ENCODE results near the gene SCRG1.

- TF ChIP-seq ARNT (IDR thresholded peaks at IDR 0.05): no peak
- TF ChIP-seq SP1 (IDR thresholded peaks at IDR 0.05): no peak
- no peak for TF ChIP-seq BHLHE40 (IDR thresholded peaks at IDR 0.05; ENCODE audit: borderline replicate concordance)
- no peak for TF ChIP-seq NFRKB (IDR thresholded peaks at IDR 0.05)
- no peak for TF ChIP-seq PKNOX1 (IDR thresholded peaks at IDR 0.05)
- TF ChIP-seq FOXM1 (IDR thresholded peaks at IDR 0.05; ENCODE audit: borderline replicate concordance): no peak
These were observed 35.3 kb upstream of the SCRG1 start for GRCh38 chr4:173434231-173434630.

Measured in HEK293T (cell line).